Peyer's patch (tissue), 4 donors: ENCODE measurements around the gene PPP3R1.

Source experiments
- CTCF ChIP-seq, 6 experiments: fragments of 450-650 bp in 4 of 6; fragments of 200-600 bp in 2 of 6; sonication (generic) in 1 of 6; IDR thresholded peaks; one replicate each; pipeline ENCODE4 v1.5.1; 2017 to 2019; ENCODE audit warnings: antibody characterized with exemption in 6 of 6, mild to moderate bottlenecking in 3 of 6, moderate library complexity in 1 of 6
- POLR2A ChIP-seq, 2 donors: fragments of 450-650 bp; IDR thresholded peaks; one replicate each; pipeline ENCODE4 v1.5.1; 2017; ENCODE audit warnings: antibody characterized with exemption in 2 of 2, mild to moderate bottlenecking in 2 of 2, moderate library complexity in 2 of 2

- TF ChIP-seq CTCF (IDR thresholded peaks at IDR 0.05) (no peak), POLR2A (IDR thresholded peaks at IDR 0.05) (no peak)
Measured at GRCh38 chr2:68231061-68231372, 21.3 kb downstream of the PPP3R1 start.
